AG10803 (cell line): ENCODE results near the gene IDH1.
"Not testable (repeated sequence)": the region's sequence is repeated elsewhere in the genome, so short reads cannot be mapped to it uniquely, and the experiment has no call there.

ENCODE experiments used
- DNase-seq: peaks from one replicate; pipeline ENCODE4 v3.0.0; 2010; ENCODE audit warnings: low read depth
- H3K4me3 ChIP-seq: 2 replicates; pipeline ENCODE4 v1.5.1; 2011; ENCODE audit warnings: mild to moderate bottlenecking, low read length, control low read depth
- TF ChIP-seq, protein P1 (sequence below): conservative IDR thresholded peaks from 2 replicates; pipeline ENCODE4 v1.5.1; 2011; ENCODE audit warnings: mild to moderate bottlenecking, low read length, control low read depth, inconsistent platforms

IDH1 gene

GRCh38 chr2:208269091-208269490 lies 14.2 kb upstream of the IDH1 start:
- no peak overlapping the region for H3K4me3 ChIP-seq
- TF ChIP-seq, protein P1, sequence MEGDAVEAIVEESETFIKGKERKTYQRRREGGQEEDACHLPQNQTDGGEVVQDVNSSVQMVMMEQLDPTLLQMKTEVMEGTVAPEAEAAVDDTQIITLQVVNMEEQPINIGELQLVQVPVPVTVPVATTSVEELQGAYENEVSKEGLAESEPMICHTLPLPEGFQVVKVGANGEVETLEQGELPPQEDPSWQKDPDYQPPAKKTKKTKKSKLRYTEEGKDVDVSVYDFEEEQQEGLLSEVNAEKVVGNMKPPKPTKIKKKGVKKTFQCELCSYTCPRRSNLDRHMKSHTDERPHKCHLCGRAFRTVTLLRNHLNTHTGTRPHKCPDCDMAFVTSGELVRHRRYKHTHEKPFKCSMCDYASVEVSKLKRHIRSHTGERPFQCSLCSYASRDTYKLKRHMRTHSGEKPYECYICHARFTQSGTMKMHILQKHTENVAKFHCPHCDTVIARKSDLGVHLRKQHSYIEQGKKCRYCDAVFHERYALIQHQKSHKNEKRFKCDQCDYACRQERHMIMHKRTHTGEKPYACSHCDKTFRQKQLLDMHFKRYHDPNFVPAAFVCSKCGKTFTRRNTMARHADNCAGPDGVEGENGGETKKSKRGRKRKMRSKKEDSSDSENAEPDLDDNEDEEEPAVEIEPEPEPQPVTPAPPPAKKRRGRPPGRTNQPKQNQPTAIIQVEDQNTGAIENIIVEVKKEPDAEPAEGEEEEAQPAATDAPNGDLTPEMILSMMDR, result no peak
- no peak for DNase-seq

DNA sequence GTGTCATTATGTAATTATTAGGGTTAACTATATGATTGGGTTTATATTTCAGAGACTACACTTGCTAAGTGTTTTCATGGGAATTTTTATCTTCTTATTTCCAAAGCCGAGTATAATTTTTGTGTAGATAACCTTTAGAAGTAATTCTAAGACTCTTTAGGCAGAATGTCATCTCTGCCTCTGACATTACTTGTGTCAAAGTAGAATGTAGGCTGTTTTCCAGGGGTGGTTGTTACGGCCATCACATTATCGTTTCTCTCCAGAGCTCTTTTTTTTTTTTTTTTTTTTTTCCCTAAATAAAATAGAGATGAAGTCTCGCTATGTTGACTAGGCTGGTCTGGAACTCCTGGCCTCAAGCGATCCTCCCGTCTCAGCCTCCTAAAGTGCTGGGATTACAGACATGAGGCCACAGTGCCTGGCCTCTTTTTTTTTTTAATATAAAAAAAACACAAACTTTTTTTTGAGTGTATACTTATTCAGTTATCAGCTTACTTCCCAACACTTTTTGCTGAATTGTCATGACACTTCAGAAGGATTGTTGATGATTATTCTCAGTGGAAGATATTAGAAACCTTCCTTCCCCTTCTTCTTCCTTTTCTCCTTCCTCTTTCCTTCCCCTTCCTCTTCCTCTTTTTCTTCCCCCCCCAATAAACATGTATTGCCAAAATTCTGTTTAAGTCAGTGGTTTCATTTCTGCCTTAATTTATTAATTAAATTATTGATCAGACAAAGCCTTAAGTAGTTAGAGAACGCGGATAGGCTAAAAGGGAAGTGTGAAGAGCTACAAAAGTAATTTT lies 13.5 kb upstream of the IDH1 start:
- H3K4me3 ChIP-seq, result no peak overlapping the region
- TF ChIP-seq, protein P1, result no peak
- no peak for DNase-seq

DNA sequence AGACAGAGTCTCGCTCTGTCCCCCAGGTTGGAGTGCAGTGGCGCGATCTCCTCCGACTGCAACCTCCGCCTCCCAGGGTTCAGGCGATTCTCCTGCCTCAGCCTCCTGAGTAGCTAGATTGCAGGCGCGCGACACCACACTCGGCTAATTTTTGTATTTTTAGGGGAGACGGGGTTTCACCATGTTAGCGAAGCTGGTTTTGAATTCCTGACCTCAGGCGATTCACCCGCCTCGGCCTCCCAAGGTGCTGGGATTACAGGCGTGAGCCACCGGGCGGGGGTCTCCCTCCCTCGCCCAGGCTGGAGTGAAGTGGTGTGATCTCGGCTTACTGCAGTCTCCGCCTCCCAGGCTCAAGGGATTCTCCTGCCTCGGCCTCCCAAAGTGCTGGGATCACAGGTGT lies 12.7 kb upstream of the IDH1 start:
- peak overlapping the region; percentile 90 for H3K4me3 ChIP-seq
- not testable (repeated sequence) for DNase-seq

DNA sequence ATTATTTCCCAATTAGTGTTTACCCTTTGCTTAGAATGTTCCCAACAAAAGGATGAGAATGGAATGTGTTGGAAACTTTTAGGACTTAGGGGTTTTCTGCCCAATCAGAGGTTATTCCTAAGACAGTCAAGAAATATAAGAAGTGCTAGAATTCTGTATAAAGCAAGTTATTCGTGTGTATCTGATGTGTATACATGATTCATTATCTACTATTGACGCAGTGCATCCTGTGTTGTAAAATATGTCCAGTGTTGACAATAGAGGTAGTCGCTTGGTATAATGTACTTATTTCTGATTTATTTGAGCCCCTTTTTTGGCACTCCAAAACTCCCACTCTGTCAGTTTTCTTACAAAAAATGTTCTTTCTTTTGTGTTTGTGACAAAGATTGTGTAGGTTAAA lies 12.1 kb upstream of the IDH1 start:
- peak overlapping the region; percentile 90 for H3K4me3 ChIP-seq
- no peak for DNase-seq
- TF ChIP-seq, protein P1, result no peak

DNA sequence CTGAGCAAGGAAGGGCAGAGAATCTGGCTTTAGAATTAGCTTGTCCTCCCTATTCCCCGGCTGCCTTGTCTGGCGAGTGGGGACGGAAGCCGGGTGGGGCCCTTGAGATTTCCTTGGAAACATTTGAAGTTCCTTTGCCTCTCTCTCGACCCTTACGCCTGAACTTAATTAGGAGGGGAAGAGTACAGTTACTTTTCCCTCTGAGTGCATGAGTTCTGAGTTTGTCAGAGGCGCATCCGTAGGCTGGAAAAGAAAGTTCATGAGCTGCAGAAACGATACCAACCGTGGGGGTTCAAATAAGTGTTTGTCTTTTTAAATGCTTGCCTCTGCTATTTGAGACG lies 11.7 kb upstream of the IDH1 start:
- TF ChIP-seq, protein P1, result no peak
- H3K4me3 ChIP-seq, result peak overlapping the region; percentile 90
- DNase-seq, result peak; percentile 18

DNA sequence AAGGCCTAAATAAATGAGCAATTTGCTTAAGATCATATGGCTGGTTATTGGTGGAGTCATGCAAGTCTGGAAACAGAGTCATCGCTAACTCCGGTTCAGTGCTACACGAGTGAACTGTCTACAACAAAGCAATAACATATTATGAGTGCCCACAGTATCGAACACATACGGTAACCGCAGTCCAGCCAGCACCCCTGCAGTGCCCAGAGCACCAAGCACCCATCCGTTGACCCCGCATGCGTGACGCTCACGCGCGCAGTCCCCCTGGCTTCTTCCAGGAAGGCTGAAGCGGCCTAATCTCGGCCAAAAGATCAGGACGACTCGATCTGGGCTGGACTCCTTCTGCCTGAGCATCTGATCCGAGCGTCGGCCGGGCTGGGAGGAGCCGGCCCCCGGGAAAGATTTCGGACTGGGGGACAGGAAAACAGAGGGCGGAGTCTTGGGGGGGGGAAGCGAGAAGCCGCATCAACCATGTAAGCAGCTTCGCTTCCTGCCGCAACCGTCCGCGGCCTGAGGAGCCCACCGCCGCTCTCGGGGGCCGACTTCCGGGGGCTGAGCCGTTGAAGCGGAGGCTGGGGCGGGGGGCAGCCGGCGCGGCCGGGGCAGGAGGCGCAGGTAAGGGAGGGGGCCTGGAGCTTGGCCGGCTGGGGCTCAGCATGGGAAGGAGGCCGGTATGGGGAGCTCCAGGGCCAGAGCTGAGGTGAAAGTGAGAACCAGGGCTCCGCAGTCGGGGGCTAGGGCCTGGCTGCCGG lies 11.1 kb upstream of the IDH1 start, which contains the start of gene PIKFYVE:
Gene PIKFYVE (plus strand): TSS at position 455 of the 752 bp plus-strand sequence. CDS start 5,265 bp downstream, outside the sequence.
- peak within 1 kb of the TSS; percentile 90 for H3K4me3 ChIP-seq
- TF ChIP-seq, protein P1, result no peak
- DNase-seq, result peak; percentile 98

DNA sequence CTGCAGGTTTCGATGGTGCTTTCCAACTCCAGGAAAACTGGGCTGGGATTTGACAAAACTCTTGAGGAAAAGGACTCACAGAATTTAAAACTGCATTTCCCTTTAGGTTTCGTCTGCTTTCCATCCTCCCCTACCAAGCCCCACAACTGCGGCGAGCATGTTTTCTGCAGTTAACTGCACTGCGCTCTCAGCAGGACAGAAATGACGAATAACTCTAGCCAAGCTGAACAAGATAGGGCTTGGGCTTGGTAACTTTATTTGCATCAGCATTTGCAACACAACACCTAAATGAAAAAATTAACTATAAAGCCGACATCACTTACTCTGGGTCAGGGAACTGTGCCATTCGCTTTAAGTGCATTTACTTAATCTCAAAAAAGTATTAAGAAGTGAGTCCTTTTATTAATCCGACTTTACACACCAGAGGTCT lies 10.5 kb upstream of the IDH1 start:
- TF ChIP-seq, protein P1, result no peak
- H3K4me3 ChIP-seq, result peak overlapping the region; percentile 90
- DNase-seq, result peak; percentile 21

- DNase-seq, H3K4me3 ChIP-seq: not testable (repeated sequence)
Observed at GRCh38 chr2:208256849-208257813, 2.3 kb upstream of the IDH1 start.
